ENCODE data around the gene ADGRD2. TPM values are rescaled to one million over a fixed set of nuclear protein-coding genes. Genes with fewer than 3 reads are reported as not detected.
A peak's percentile ranks its signal among the peaks of the same experiment; 100 is the strongest.

The ADGRD2 gene
- total and polyA plus RNA-seq, 2 of the 13 experiments (the other 11 are each of a cell fraction or from before 2014, with no cell fraction given): not detected

DNA sequence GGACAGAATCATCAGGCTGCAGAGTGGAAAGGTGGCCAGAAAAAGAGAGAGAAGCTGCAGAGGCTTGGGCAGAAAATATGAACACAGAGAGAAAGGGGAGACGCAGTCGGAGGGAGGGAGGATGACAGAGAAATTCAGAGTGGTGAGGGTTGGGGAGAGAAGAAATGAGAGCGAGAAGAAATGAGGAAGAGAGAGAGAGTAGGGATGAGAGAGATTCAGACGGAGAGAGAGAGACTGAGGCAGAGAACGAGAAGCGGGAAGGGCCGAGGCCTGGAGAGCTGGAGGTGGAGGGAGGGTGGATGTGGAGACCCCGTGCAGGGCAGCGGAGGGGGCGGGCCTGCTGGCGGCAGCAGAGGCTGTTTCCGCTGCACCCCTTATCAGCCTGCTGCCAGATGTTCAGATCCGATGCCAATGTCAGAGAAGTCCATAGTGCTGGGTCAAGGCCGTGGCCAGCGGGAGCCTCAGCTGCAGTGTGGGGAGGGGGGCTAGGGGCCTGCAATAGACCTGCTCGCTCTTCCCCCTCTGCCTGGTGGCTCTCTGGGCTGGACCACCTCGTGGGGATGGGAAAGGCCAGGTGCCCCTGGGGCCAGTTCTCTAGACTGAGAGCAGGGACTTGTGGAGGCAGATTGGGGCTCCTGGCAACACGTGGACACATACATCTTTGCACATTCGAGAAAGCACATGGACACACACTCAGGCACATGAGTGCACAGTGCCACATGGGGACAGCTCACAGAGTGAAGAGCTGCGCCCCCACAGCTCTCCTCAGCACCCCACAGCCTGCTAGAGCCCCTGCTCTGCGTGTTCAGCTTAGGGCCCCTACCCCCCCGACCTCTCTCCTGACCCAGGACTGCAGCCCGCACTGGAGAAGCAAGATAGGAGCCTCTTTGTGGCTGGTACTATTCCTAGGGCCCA, 61.9 kb downstream of the ADGRD2 start (continued):
- TF ChIP-seq, protein P1, sequence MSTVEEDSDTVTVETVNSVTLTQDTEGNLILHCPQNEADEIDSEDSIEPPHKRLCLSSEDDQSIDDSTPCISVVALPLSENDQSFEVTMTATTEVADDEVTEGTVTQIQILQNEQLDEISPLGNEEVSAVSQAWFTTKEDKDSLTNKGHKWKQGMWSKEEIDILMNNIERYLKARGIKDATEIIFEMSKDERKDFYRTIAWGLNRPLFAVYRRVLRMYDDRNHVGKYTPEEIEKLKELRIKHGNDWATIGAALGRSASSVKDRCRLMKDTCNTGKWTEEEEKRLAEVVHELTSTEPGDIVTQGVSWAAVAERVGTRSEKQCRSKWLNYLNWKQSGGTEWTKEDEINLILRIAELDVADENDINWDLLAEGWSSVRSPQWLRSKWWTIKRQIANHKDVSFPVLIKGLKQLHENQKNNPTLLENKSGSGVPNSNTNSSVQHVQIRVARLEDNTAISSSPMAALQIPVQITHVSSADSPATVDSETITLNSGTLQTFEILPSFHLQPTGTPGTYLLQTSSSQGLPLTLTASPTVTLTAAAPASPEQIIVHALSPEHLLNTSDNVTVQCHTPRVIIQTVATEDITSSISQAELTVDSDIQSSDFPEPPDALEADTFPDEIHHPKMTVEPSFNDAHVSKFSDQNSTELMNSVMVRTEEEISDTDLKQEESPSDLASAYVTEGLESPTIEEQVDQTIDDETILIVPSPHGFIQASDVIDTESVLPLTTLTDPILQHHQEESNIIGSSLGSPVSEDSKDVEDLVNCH (CRISPR knock-in tag; IDR thresholded peaks at IDR 0.05): no peak
- TF ChIP-seq SKI (IDR thresholded peaks at IDR 0.05; ENCODE audit: partially characterized antibody): peak; percentile 47
- TF ChIP-seq ATF5 (CRISPR knock-in tag; IDR thresholded peaks at IDR 0.05; ENCODE audit: low read depth): no peak
- TF ChIP-seq, protein P2, sequence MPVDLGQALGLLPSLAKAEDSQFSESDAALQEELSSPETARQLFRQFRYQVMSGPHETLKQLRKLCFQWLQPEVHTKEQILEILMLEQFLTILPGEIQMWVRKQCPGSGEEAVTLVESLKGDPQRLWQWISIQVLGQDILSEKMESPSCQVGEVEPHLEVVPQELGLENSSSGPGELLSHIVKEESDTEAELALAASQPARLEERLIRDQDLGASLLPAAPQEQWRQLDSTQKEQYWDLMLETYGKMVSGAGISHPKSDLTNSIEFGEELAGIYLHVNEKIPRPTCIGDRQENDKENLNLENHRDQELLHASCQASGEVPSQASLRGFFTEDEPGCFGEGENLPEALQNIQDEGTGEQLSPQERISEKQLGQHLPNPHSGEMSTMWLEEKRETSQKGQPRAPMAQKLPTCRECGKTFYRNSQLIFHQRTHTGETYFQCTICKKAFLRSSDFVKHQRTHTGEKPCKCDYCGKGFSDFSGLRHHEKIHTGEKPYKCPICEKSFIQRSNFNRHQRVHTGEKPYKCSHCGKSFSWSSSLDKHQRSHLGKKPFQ (CRISPR knock-in tag; IDR thresholded peaks at IDR 0.05; ENCODE audit: insufficient replicate concordance): peak; percentile 22
- peak; percentile 100 for TF ChIP-seq ZBTB42 (CRISPR knock-in tag; IDR thresholded peaks at IDR 0.05)
- TF ChIP-seq ZKSCAN1 (IDR thresholded peaks at IDR 0.05; ENCODE audit: low read length): no peak
- peak; percentile 29; the same call in 1 of the 2 replicates for TF ChIP-seq ZNF343 (CRISPR knock-in tag; IDR thresholded peaks at IDR 0.05)
- no peak for TF ChIP-seq SNAI1 (CRISPR knock-in tag; IDR thresholded peaks at IDR 0.05; ENCODE audit: borderline replicate concordance)
- TF ChIP-seq ZNF20 (CRISPR knock-in tag; IDR thresholded peaks at IDR 0.05): no peak
- no peak for TF ChIP-seq ZNF841 (CRISPR knock-in tag; IDR thresholded peaks at IDR 0.05; ENCODE audit: borderline replicate concordance)
- peak; percentile 82 for TF ChIP-seq GABPB1 (CRISPR knock-in tag; IDR thresholded peaks at IDR 0.05)
- TF ChIP-seq CREM (IDR thresholded peaks at IDR 0.05): no peak
- TF ChIP-seq CREM (CRISPR knock-in tag; IDR thresholded peaks at IDR 0.05): no peak
- TF ChIP-seq TBX3 (IDR thresholded peaks at IDR 0.05; ENCODE audit: borderline replicate concordance): no peak
- TF ChIP-seq CBFB (CRISPR knock-in tag; IDR thresholded peaks at IDR 0.05): no peak
- no peak for TF ChIP-seq ATRX (CRISPR knock-in tag; IDR thresholded peaks at IDR 0.05; ENCODE audit: borderline replicate concordance)
- TF ChIP-seq, protein P3, sequence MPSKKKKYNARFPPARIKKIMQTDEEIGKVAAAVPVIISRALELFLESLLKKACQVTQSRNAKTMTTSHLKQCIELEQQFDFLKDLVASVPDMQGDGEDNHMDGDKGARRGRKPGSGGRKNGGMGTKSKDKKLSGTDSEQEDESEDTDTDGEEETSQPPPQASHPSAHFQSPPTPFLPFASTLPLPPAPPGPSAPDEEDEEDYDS (CRISPR knock-in tag; IDR thresholded peaks at IDR 0.05): no peak; the same call in 1 of the 2 replicates
- TF ChIP-seq SALL1 (CRISPR knock-in tag; IDR thresholded peaks at IDR 0.05): peak; percentile 93
- TF ChIP-seq ZSCAN12 (CRISPR knock-in tag; IDR thresholded peaks at IDR 0.05): no peak
- TF ChIP-seq HNRNPUL1 (IDR thresholded peaks at IDR 0.05; ENCODE audit: low read depth, low read length): no peak
- TF ChIP-seq, protein P4, sequence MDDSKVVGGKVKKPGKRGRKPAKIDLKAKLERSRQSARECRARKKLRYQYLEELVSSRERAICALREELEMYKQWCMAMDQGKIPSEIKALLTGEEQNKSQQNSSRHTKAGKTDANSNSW (CRISPR knock-in tag; IDR thresholded peaks at IDR 0.05; ENCODE audit: borderline replicate concordance): no peak
- TF ChIP-seq ARID2 (CRISPR knock-in tag; IDR thresholded peaks at IDR 0.05; ENCODE audit: borderline replicate concordance): no peak
- peak; percentile 32; the same call in 1 of the 2 replicates for TF ChIP-seq CEBPG (CRISPR knock-in tag; IDR thresholded peaks at IDR 0.05)
- no peak for TF ChIP-seq GPN1 (CRISPR knock-in tag; IDR thresholded peaks at IDR 0.05; ENCODE audit: borderline replicate concordance)
- TF ChIP-seq SP2 (CRISPR knock-in tag; IDR thresholded peaks at IDR 0.05): no peak
- no peak for TF ChIP-seq KLF9 (CRISPR knock-in tag; IDR thresholded peaks at IDR 0.05; ENCODE audit: low read depth)
- TF ChIP-seq KMT2B (CRISPR knock-in tag; IDR thresholded peaks at IDR 0.05): no peak

Data from HepG2 (cell line).